ENCODE measurements around the gene THSD4. TPM values are rescaled to one million over a fixed set of nuclear protein-coding genes. Genes with fewer than 3 reads are reported as not detected.

THSD4 gene
- total and polyA plus RNA-seq, 9 of the 15 experiments (the other 6 are each of a cell fraction or from before 2014, with no cell fraction given) = 0.04 TPM; not detected in 5

GRCh38 chr15:71273731-71274447 is 158.6 kb downstream of the THSD4 start:
- no TSS peak for BruUV-seq (replicated peaks)
- Histone ChIP-seq H3K27ac (ENCODE audit: extremely low read depth, low read depth, low read length) (no peak overlapping the region), H3K9ac (ENCODE audit: insufficient read depth in 1 of 2, low read depth in 2 of 2, low read length in 2 of 2) (no peak overlapping the region), H4K20me1 (replicated peaks; ENCODE audit: control insufficient read depth, insufficient read depth, low read length) (no peaks in the 10 kb centered on the region), H3K4me3 (no peak overlapping the region), H3K79me2 (ENCODE audit: control insufficient read depth, insufficient read depth, low read length) (no peaks in the 10 kb centered on the region), H3K9me3 (replicated peaks; ENCODE audit: control insufficient read depth, insufficient read depth, low read depth, low read length) (no peaks in the 10 kb centered on the region), H3K9me1 (ENCODE audit: control insufficient read depth, insufficient read depth, low read length) (no peaks in the 10 kb centered on the region), H2AFZ (ENCODE audit: low read depth, low read length) (no peak overlapping the region), H3K4me1 (replicated peaks in 1 of 2; ENCODE audit: control insufficient read depth in 2 of 2, insufficient read depth in 2 of 2, low read length in 2 of 2) (no peaks in the 10 kb centered on the region), H3K27me3 (ENCODE audit: control insufficient read depth in 2 of 2, insufficient read depth in 2 of 2, low read length in 2 of 2) (no peaks in the 10 kb centered on the region), H3K4me2 (ENCODE audit: insufficient read depth, low read length) (no peak overlapping the region), H3K36me3 (ENCODE audit: control insufficient read depth, insufficient read depth, low read length) (no peaks in the 10 kb centered on the region)
- POLR2A ChIA-PET = no interaction called here
- intact Hi-C loops (cut with micrococcal nuclease) (no loop called here), in situ Hi-C loops (cut with MboI) (no loop called here)
- FAIRE-seq (no peak), ATAC-seq (no peak), DNase-seq (ENCODE audit: extremely low read depth in 1 of 4, low spot score in 3 of 4) (no peak)
- CTCF ChIA-PET (ENCODE audit: low intra/inter-chr PET ratio) = no interaction called here
- TF ChIP-seq GTF3C2 (IDR thresholded peaks at IDR 0.05; ENCODE audit: borderline replicate concordance, extremely low read depth, insufficient read length) (no peak), MCM5 (IDR thresholded peaks at IDR 0.05; ENCODE audit: low read depth) (no peak), CSDE1 (IDR thresholded peaks at IDR 0.05) (no peak), ETS2 (tag; IDR thresholded peaks at IDR 0.05; ENCODE audit: borderline replicate concordance, poor library complexity, severe bottlenecking) (no peak), MCM3 (IDR thresholded peaks at IDR 0.05) (no peak), ZBTB26 (CRISPR knock-in tag; IDR thresholded peaks at IDR 0.05) (no peak), ZNF512 (tag; IDR thresholded peaks at IDR 0.05) (no peak), PURB (CRISPR knock-in tag; IDR thresholded peaks at IDR 0.05; ENCODE audit: low read depth) (no peak), KDM5B (IDR thresholded peaks at IDR 0.05; ENCODE audit: insufficient replicate concordance, low read depth, low read length) (no peak), MBD2 (IDR thresholded peaks at IDR 0.05; ENCODE audit: borderline replicate concordance, low read depth) (no peak), POLR3A (IDR thresholded peaks at IDR 0.05; ENCODE audit: borderline replicate concordance, extremely low read depth, insufficient read depth, insufficient read length) (no peak), ASH1L (IDR thresholded peaks at IDR 0.05; ENCODE audit: borderline replicate concordance, low read depth, partially characterized antibody) (no peak), PRMT5 (CRISPR knock-in tag; IDR thresholded peaks at IDR 0.05) (no peak), ZNF174 (CRISPR knock-in tag; IDR thresholded peaks at IDR 0.05) (no peak), MEIS2 (IDR thresholded peaks at IDR 0.05; ENCODE audit: partially characterized antibody) (no peak)
- WGBS (ENCODE audit: insufficient coverage, low coverage, missing lambda C conversion rate) = 0% methylated on average over 3 of the region's 3 CpGs
